Caco-2 (cell line): ENCODE data around the gene GRK3. TPM values are rescaled to one million over a fixed set of nuclear protein-coding genes. Genes with fewer than 3 reads are reported as not detected.

Source experiments
- BruUV-seq: library from RNA; stranded (reverse); fragments of 400-500 nt; replicated peaks from 2 replicates; lab custom pipeline; 2021; lab: Mats Ljungman, UMichigan
- CTCF ChIA-PET: fragments of 300-600 bp; sonication (Branson Sonifier 250); formaldehyde crosslinking; loops from one replicate; lab custom pipeline; 2022; ENCODE audit warnings: antibody characterized with exemption; lab: Charles Lee
- POLR2A ChIA-PET: fragments of 300-600 bp; sonication (Branson Sonifier 250); formaldehyde crosslinking; loops from one replicate; lab custom pipeline; 2022; ENCODE audit warnings: antibody characterized with exemption; lab: Charles Lee
- DNase-seq, 2 experiments: peaks; one replicate each; pipeline versions ENCODE4 v3.0.0 to v3.0.0-alpha.2; 2020 to 2022
- H3K27me3 ChIP-seq: replicated peaks from 2 replicates; pipeline ENCODE4 v1.6.0; 2011; ENCODE audit warnings: low read length; ENCODE audit not compliant: control insufficient read depth, insufficient read depth
- H3K36me3 ChIP-seq: 2 replicates; pipeline ENCODE4 v1.5.1; 2011; ENCODE audit warnings: low read length; ENCODE audit not compliant: control insufficient read depth, insufficient read depth
- H3K4me1 ChIP-seq: fragments of 250-450 bp; sonication (Bioruptor Pico); 2 replicates; pipeline ENCODE4 v1.5.1; 2020; ENCODE audit warnings: mild to moderate bottlenecking
- H3K4me3 ChIP-seq: 2 replicates; pipeline ENCODE4 v1.5.1; 2011; ENCODE audit warnings: low read depth, mild to moderate bottlenecking, control low read depth, low read length
- H3K9me3 ChIP-seq: fragments of 250-450 bp; sonication (Bioruptor Pico); 2 replicates; pipeline ENCODE4 v1.5.1; 2020; ENCODE audit warnings: mild to moderate bottlenecking, moderate library complexity
- H3K27ac Mint-ChIP-seq: one replicate; pipeline ENCODE4 v1.8.0; 2022; ENCODE audit warnings: mixed read lengths; ENCODE audit not compliant: unreplicated experiment
- H3K27me3 Mint-ChIP-seq: one replicate; pipeline ENCODE4 v1.8.0; 2022; ENCODE audit warnings: mixed read lengths; ENCODE audit not compliant: insufficient read depth, unreplicated experiment
- H3K36me3 Mint-ChIP-seq: one replicate; pipeline ENCODE4 v1.8.0; 2022; ENCODE audit warnings: mild to moderate bottlenecking, mixed read lengths; ENCODE audit not compliant: insufficient read depth, unreplicated experiment
- H3K4me1 Mint-ChIP-seq: one replicate; pipeline ENCODE4 v1.8.0; 2022; ENCODE audit warnings: low read depth, mixed read lengths; ENCODE audit not compliant: unreplicated experiment
- H3K4me3 Mint-ChIP-seq: one replicate; pipeline ENCODE4 v1.8.0; 2022; ENCODE audit warnings: mild to moderate bottlenecking, moderate library complexity, mixed read lengths; ENCODE audit not compliant: unreplicated experiment
- H3K9me3 Mint-ChIP-seq: one replicate; pipeline ENCODE4 v1.8.0; 2022; ENCODE audit warnings: mixed read lengths; ENCODE audit not compliant: unreplicated experiment
- CTCF ChIP-seq, 2 experiments: fragments of 200-600 bp in 1 of 2; IDR thresholded peaks; 1 replicate in 1 of 2; 2 replicates in 1 of 2; pipeline versions ENCODE4 v1.5.1 to v1.8.0; 2011 to 2022; ENCODE audit warnings: antibody characterized with exemption in 1 of 2, control low read depth in 1 of 2, inconsistent platforms in 1 of 2, low read depth in 1 of 2, low read length in 1 of 2, mild to moderate bottlenecking in 1 of 2, moderate library complexity in 1 of 2; ENCODE audit not compliant: insufficient read depth in 1 of 2, severe bottlenecking in 1 of 2, unreplicated experiment in 1 of 2
- intact Hi-C: fragments of 100-400 bp; cut with micrococcal nuclease; formaldehyde crosslinking; loops from one replicate; pipeline ENCODE4 v1.10.0; 2022; ENCODE audit not compliant: unreplicated experiment
- total RNA-seq: library from RNA; stranded (reverse); gene quantifications from 2 replicates; pipeline ENCODE4 v1.2.3, GENCODE V29; 2022

GRK3 gene
- total RNA-seq, 1 experiment from 2014 or later = 9.7 TPM

- no peak for TF ChIP-seq CTCF (IDR thresholded peaks at IDR 0.05; ENCODE audit: insufficient read depth in 1 of 2, low read depth in 1 of 2, low read length in 1 of 2, severe bottlenecking in 1 of 2, unreplicated experiment in 1 of 2)
- Mint-ChIP-seq H3K4me3 (no peak overlapping the region), H3K27ac (no peak overlapping the region), H3K36me3 (peaks cover 4% of the 10 kb centered on the region), H3K27me3 (no peaks in the 10 kb centered on the region), H3K4me1 (no peaks in the 10 kb centered on the region), H3K9me3 (no peaks in the 10 kb centered on the region)
- BruUV-seq = no TSS peak
- no peak for DNase-seq
- intact Hi-C loops = no loop called here
- ChIA-PET CTCF (no interaction called here), POLR2A (no interaction called here)
- H3K9me3 ChIP-seq = no peaks in the 10 kb centered on the region
- no peaks in the 10 kb centered on the region for H3K36me3 ChIP-seq
- H3K4me3 ChIP-seq = no peak overlapping the region
- no peaks in the 10 kb centered on the region for H3K4me1 ChIP-seq
- no peaks in the 10 kb centered on the region for H3K27me3 ChIP-seq
Observed at GRCh38 chr22:25709758-25710157, 145.3 kb downstream of the GRK3 start.

GRCh38 chr22:25710501-25710900 is 146.0 kb downstream of the GRK3 start:
- no peak for TF ChIP-seq CTCF (IDR thresholded peaks at IDR 0.05; ENCODE audit: insufficient read depth in 1 of 2, low read depth in 1 of 2, low read length in 1 of 2, severe bottlenecking in 1 of 2, unreplicated experiment in 1 of 2)
- no peak overlapping the region for H3K27ac Mint-ChIP-seq
- no peaks in the 10 kb centered on the region for H3K4me1 Mint-ChIP-seq
- H3K4me3 Mint-ChIP-seq = no peak overlapping the region
- intact Hi-C loops = no loop called here
- ChIA-PET POLR2A (no interaction called here), CTCF (no interaction called here)
- no peaks in the 10 kb centered on the region for H3K9me3 Mint-ChIP-seq
- no peak overlapping the region for H3K4me3 ChIP-seq
- H3K27me3 ChIP-seq = no peaks in the 10 kb centered on the region
- BruUV-seq = no TSS peak
- H3K4me1 ChIP-seq = no peaks in the 10 kb centered on the region
- no peak for DNase-seq
- peaks cover 4% of the 10 kb centered on the region for H3K36me3 Mint-ChIP-seq
- H3K9me3 ChIP-seq = no peaks in the 10 kb centered on the region
- no peaks in the 10 kb centered on the region for H3K36me3 ChIP-seq
- no peaks in the 10 kb centered on the region for H3K27me3 Mint-ChIP-seq

GRCh38 chr22:25711491-25711890 is 147.0 kb downstream of the GRK3 start:
- Histone ChIP-seq H3K9me3 (no peaks in the 10 kb centered on the region), H3K27me3 (no peaks in the 10 kb centered on the region), H3K36me3 (no peaks in the 10 kb centered on the region), H3K4me3 (no peak overlapping the region), H3K4me1 (no peaks in the 10 kb centered on the region)
- intact Hi-C loops = no loop called here
- no peaks in the 10 kb centered on the region for H3K9me3 Mint-ChIP-seq
- ChIA-PET POLR2A (interaction anchor here (0.6 kb wide), 1 partner anchor 15 kb away, joined by 4 read pairs; no protein-coding TSS in a partner anchor), CTCF (no interaction called here)
- no peak for TF ChIP-seq CTCF (IDR thresholded peaks at IDR 0.05; ENCODE audit: insufficient read depth in 1 of 2, low read depth in 1 of 2, low read length in 1 of 2, severe bottlenecking in 1 of 2, unreplicated experiment in 1 of 2)
- BruUV-seq = no TSS peak
- H3K27ac Mint-ChIP-seq = no peak overlapping the region
- H3K4me3 Mint-ChIP-seq = no peak overlapping the region
- no peak for DNase-seq
- no peaks in the 10 kb centered on the region for H3K27me3 Mint-ChIP-seq
- peaks cover 4% of the 10 kb centered on the region for H3K36me3 Mint-ChIP-seq
- no peaks in the 10 kb centered on the region for H3K4me1 Mint-ChIP-seq
